Measurements from ENCODE around the gene UBB. TPM values are rescaled to one million over a fixed set of nuclear protein-coding genes. Genes with fewer than 3 reads are reported as not detected.

UBB gene
- total and polyA plus RNA-seq, 9 of the 15 experiments (the other 6 are each of a cell fraction or from before 2014, with no cell fraction given), result 1,069 to 4,143 (median 1,696) TPM

- intact Hi-C loops (cut with micrococcal nuclease) (loop anchor here (1.0 to 2.0 kb wide), 2 partner anchors 29 to 52 kb away; no protein-coding TSS in a partner anchor), in situ Hi-C loops (cut with MboI) (no loop called here)
- no peaks in the 10 kb centered on the region for H3K27me3 ChIP-seq (ENCODE audit: control insufficient read depth in 2 of 2, insufficient read depth in 2 of 2, low read length in 2 of 2)
- peaks cover 4% of the 10 kb centered on the region for H3K9me1 ChIP-seq (ENCODE audit: control insufficient read depth, insufficient read depth, low read length)
- peak within 1 kb of the TSS; percentile 85 for H3K4me2 ChIP-seq (ENCODE audit: insufficient read depth, low read length)
- ATAC-seq (peak; percentile 83), FAIRE-seq (peak; percentile 90), DNase-seq (ENCODE audit: extremely low read depth in 1 of 4, low spot score in 3 of 4) (peak; percentile 69 to 76 (median 73))
- H3K4me3 ChIP-seq, result peak within 1 kb of the TSS; percentile 80
- H3K4me1 ChIP-seq (replicated peaks in 1 of 2; ENCODE audit: control insufficient read depth in 2 of 2, insufficient read depth in 2 of 2, low read length in 2 of 2), result peaks cover 37 to 39% of the 10 kb centered on the region in 2 experiments
- WGBS (ENCODE audit: insufficient coverage, low coverage, missing lambda C conversion rate), result 1% methylated on average over 15 of the region's 21 CpGs
- no peaks in the 10 kb centered on the region for H4K20me1 ChIP-seq (replicated peaks; ENCODE audit: control insufficient read depth, insufficient read depth, low read length)
- ChIA-PET POLR2A (interaction anchor here (0.7 to 2.7 kb wide), 8 partner anchors 10 to 71 kb away, joined by 3 to 19 read pairs (median 4); no protein-coding TSS in a partner anchor), CTCF (ENCODE audit: low intra/inter-chr PET ratio) (interaction anchor here (0.8 to 1.1 kb wide), 3 partner anchors 28 to 51 kb away, joined by 3 to 4 read pairs (median 4); no protein-coding TSS in a partner anchor)
- H3K9me3 ChIP-seq (replicated peaks; ENCODE audit: control insufficient read depth, insufficient read depth, low read depth, low read length), result no peaks in the 10 kb centered on the region
- H3K27ac ChIP-seq (ENCODE audit: extremely low read depth, low read depth, low read length), result peak within 1 kb of the TSS; percentile 88
- H2AFZ ChIP-seq (ENCODE audit: low read depth, low read length), result peak within 1 kb of the TSS; percentile 84
- peak within 1 kb of the TSS; percentile 84 to 98 for H3K9ac ChIP-seq (ENCODE audit: insufficient read depth in 1 of 2, low read depth in 2 of 2, low read length in 2 of 2)
- H3K79me2 ChIP-seq (ENCODE audit: control insufficient read depth, insufficient read depth, low read length), result peaks cover 47% of the 10 kb centered on the region
- H3K36me3 ChIP-seq (ENCODE audit: control insufficient read depth, insufficient read depth, low read length), result peaks cover 26% of the 10 kb centered on the region; the same call in 1 of the 3 replicates
- BruUV-seq (replicated peaks), result no TSS peak
- peak in 1 of 2 experiments; percentile 43; a peak in 1 of 4 replicates for TF ChIP-seq MNT (conservative IDR thresholded peaks at IDR 0.05)
- 0 out of 2 replicates have a peak, but pooled peaks have one; percentile 16 for TF ChIP-seq TEAD4 (IDR thresholded peaks at IDR 0.05; ENCODE audit: low read length)
- no peak for TF ChIP-seq TEAD4 (CRISPR knock-in tag; IDR thresholded peaks at IDR 0.05; ENCODE audit: borderline replicate concordance)
- peak; percentile 25 for TF ChIP-seq BRD9 (IDR thresholded peaks at IDR 0.05; ENCODE audit: low read depth, partially characterized antibody)
- no peak for TF ChIP-seq YBX1 (IDR thresholded peaks at IDR 0.05)
- peak; percentile 82 for TF ChIP-seq POLR2A (conservative IDR thresholded peaks at IDR 0.05)
- peak; percentile 78 to 88 (median 83) for TF ChIP-seq CTCF (IDR thresholded peaks at IDR 0.05 in 2 of 3, conservative IDR thresholded peaks at IDR 0.05 in 1 of 3; ENCODE audit: insufficient read depth in 2 of 3, low read depth in 1 of 3, low read length in 3 of 3)
- 0 out of 2 replicates have a peak, but pooled peaks have one; percentile 13 for TF ChIP-seq DEAF1 (CRISPR knock-in tag; IDR thresholded peaks at IDR 0.05)
- TF ChIP-seq ZBTB7A (IDR thresholded peaks at IDR 0.05; ENCODE audit: borderline replicate concordance, control insufficient read depth, low read depth, low read length), result peak; percentile 83; the same call in 1 of the 2 replicates
- peak; percentile 79; the same call in 1 of the 2 replicates for TF ChIP-seq SPI1 (IDR thresholded peaks at IDR 0.05; ENCODE audit: borderline replicate concordance, low read depth, low read length)
- 0 out of 2 replicates have a peak, but pooled peaks have one; percentile 33 for TF ChIP-seq NR2C2 (CRISPR knock-in tag; IDR thresholded peaks at IDR 0.05)
- no peak for TF ChIP-seq NR2C2 (tag; IDR thresholded peaks at IDR 0.05)
- TF ChIP-seq NKRF (IDR thresholded peaks at IDR 0.05; ENCODE audit: borderline replicate concordance), result peak; percentile 72
Measured at GRCh38 chr17:16415031-16415924, 34.4 kb downstream of the UBB start, which contains the start of gene TRPV2. TRPV2 (plus strand) TSS chr17:16415571; CDS start chr17:16417669, 2,098 bp downstream.

Measured in K562 (cell line).